IMR-90 (cell line): ENCODE measurements around the gene ROBO1. TPM values are rescaled to one million over a fixed set of nuclear protein-coding genes. Genes with fewer than 3 reads are reported as not detected.

Source experiments
- ATAC-seq: fragments of 200-7000 bp; cut with Tn5 transposase; 2 replicates; pipeline ENCODE4 v1.9.1; 2020; ENCODE audit warnings: low read depth, mild to moderate bottlenecking, moderate library complexity
- BruUV-seq: library from RNA; stranded (reverse); fragments of 400-500 nt; replicated peaks from 2 replicates; lab custom pipeline; 2021; lab: Mats Ljungman, UMichigan
- CTCF ChIA-PET: fragments of 300-600 bp; formaldehyde crosslinking; extraction: SDS; loops from one replicate; lab custom pipeline; 2021; ENCODE audit warnings: antibody characterized with exemption; lab: Yijun Ruan, JAX
- POLR2A ChIA-PET: fragments of 300-600 bp; sonication (Branson Sonifier 250); formaldehyde crosslinking; loops from one replicate; lab custom pipeline; 2022; ENCODE audit warnings: antibody characterized with exemption; ENCODE audit not compliant: unreplicated experiment; lab: Charles Lee
- DNase-seq: peaks from one replicate; pipeline ENCODE4 v3.0.0; 2013
- H2AFZ ChIP-seq: replicated peaks from 2 replicates; pipeline ENCODE3; 2013; ENCODE audit warnings: low read length, mild to moderate bottlenecking; ENCODE audit not compliant: poor library complexity
- H2AK5ac ChIP-seq: 2 replicates; pipeline ENCODE4 v1.6.1; 2013; ENCODE audit warnings: low read depth, low read length, inconsistent platforms
- H2AK9ac ChIP-seq: replicated peaks from 2 replicates; pipeline ENCODE3; 2013; ENCODE audit warnings: mild to moderate bottlenecking, low read depth, low read length, moderate library complexity; ENCODE audit not compliant: poor library complexity
- H2BK120ac ChIP-seq: 2 replicates; pipeline ENCODE4 v1.6.1; 2013; ENCODE audit warnings: low read depth, low read length, inconsistent platforms
- H2BK15ac ChIP-seq: 3 replicates; pipeline ENCODE4 v1.6.1; 2013; ENCODE audit warnings: low read depth, low read length, inconsistent platforms
- H2BK20ac ChIP-seq: 2 replicates; pipeline ENCODE4 v1.6.1; 2013; ENCODE audit warnings: low read depth, mild to moderate bottlenecking, inconsistent platforms, low read length, moderate library complexity
- H2BK5ac ChIP-seq: 2 replicates; pipeline ENCODE4 v1.6.1; 2013; ENCODE audit warnings: mild to moderate bottlenecking, low read depth, low read length, inconsistent platforms; ENCODE audit not compliant: poor library complexity, severe bottlenecking
- H3K14ac ChIP-seq: replicated peaks from 2 replicates; pipeline ENCODE4 v1.6.1; 2013; ENCODE audit warnings: low read depth, low read length, inconsistent platforms
- H3K18ac ChIP-seq: 2 replicates; pipeline ENCODE4 v1.6.1; 2013; ENCODE audit warnings: low read depth, low read length, control low read depth
- H3K23ac ChIP-seq: 2 replicates; pipeline ENCODE4 v1.6.1; 2013; ENCODE audit warnings: low read depth, low read length, inconsistent platforms
- H3K27ac ChIP-seq: 2 replicates; pipeline ENCODE4 v1.5.1; 2013; ENCODE audit warnings: mild to moderate bottlenecking, control low read depth, low read length; ENCODE audit not compliant: insufficient read depth
- H3K27me3 ChIP-seq: 2 replicates; pipeline ENCODE4 v1.6.1; 2013; ENCODE audit warnings: low read length; ENCODE audit not compliant: control insufficient read depth, insufficient read depth
- H3K36me3 ChIP-seq: 2 replicates; pipeline ENCODE4 v1.6.1; 2013; ENCODE audit warnings: low read length, mixed read lengths; ENCODE audit not compliant: control insufficient read depth, insufficient read depth
- H3K4ac ChIP-seq: 2 replicates; pipeline ENCODE4 v1.6.1; 2013; ENCODE audit warnings: low read depth, low read length, inconsistent platforms
- H3K4me1 ChIP-seq: 2 replicates; pipeline ENCODE4 v1.6.1; 2013; ENCODE audit warnings: low read length, mixed read lengths; ENCODE audit not compliant: control insufficient read depth, insufficient read depth
- H3K4me2 ChIP-seq: 2 replicates; pipeline ENCODE4 v1.6.1; 2013; ENCODE audit warnings: low read depth, mild to moderate bottlenecking, control low read depth, low read length, moderate library complexity
- H3K4me3 ChIP-seq: 2 replicates; pipeline ENCODE4 v1.5.1; 2013; ENCODE audit warnings: low read depth, mild to moderate bottlenecking, control low read depth, low read length, moderate library complexity; ENCODE audit not compliant: insufficient read depth
- H3K56ac ChIP-seq: 2 replicates; pipeline ENCODE4 v1.6.1; 2013; ENCODE audit warnings: low read length, inconsistent platforms; ENCODE audit not compliant: insufficient read depth; ENCODE audit errors: extremely low read depth
- H3K79me1 ChIP-seq, 2 experiments: 2 replicates each; pipeline ENCODE4 v1.6.1; 2013; ENCODE audit warnings: low read length in 2 of 2, inconsistent platforms in 1 of 2, low read depth in 1 of 2
- H3K9ac ChIP-seq: 2 replicates; pipeline ENCODE4 v1.6.1; 2013; ENCODE audit warnings: low read depth, low read length, control low read depth
- H3K9me1 ChIP-seq: 2 replicates; pipeline ENCODE4 v1.6.1; 2013; ENCODE audit warnings: low read length, inconsistent platforms; ENCODE audit not compliant: insufficient read depth
- H3K9me3 ChIP-seq: 2 replicates; pipeline ENCODE4 v1.6.1; 2013; ENCODE audit warnings: low read length; ENCODE audit not compliant: control insufficient read depth, insufficient read depth
- H4K20me1 ChIP-seq: 2 replicates; pipeline ENCODE4 v1.6.1; 2013; ENCODE audit warnings: low read length, inconsistent platforms; ENCODE audit not compliant: insufficient read depth
- H4K5ac ChIP-seq: 2 replicates; pipeline ENCODE4 v1.6.1; 2013; ENCODE audit warnings: mild to moderate bottlenecking, low read depth, low read length, control low read depth
- H4K8ac ChIP-seq, 2 experiments: 2 replicates each; pipeline ENCODE4 v1.6.1; 2013; ENCODE audit warnings: low read depth in 2 of 2, low read length in 2 of 2, control low read depth in 1 of 2, inconsistent platforms in 1 of 2
- H4K91ac ChIP-seq: 2 replicates; pipeline ENCODE4 v1.6.1; 2013; ENCODE audit warnings: low read depth, low read length, inconsistent platforms; ENCODE audit not compliant: insufficient read depth
- BHLHE40 ChIP-seq: fragments of 150-350 bp; IDR thresholded peaks from 2 replicates; pipeline ENCODE4 v1.6.1; 2016; ENCODE audit warnings: mild to moderate bottlenecking, low read depth, low read length
- CEBPB ChIP-seq: IDR thresholded peaks from 2 replicates; pipeline ENCODE4 v1.6.1; 2012; ENCODE audit warnings: low read depth, low read length, improper control_type of control experiment
- FOS ChIP-seq: fragments of 150-350 bp; IDR thresholded peaks from 2 replicates; pipeline ENCODE4 v1.6.1; 2016; ENCODE audit warnings: low read depth, low read length
- MAFK ChIP-seq: IDR thresholded peaks from 2 replicates; pipeline ENCODE4 v1.6.1; 2012; ENCODE audit warnings: low read depth, low read length, improper control_type of control experiment
- NFE2L2 ChIP-seq: fragments of 150-350 bp; IDR thresholded peaks from 2 replicates; pipeline ENCODE4 v1.6.1; 2016; ENCODE audit warnings: low read depth, mild to moderate bottlenecking, low read length
- RAD21 ChIP-seq: IDR thresholded peaks from 2 replicates; pipeline ENCODE4 v1.6.1; 2012; ENCODE audit warnings: low read length, improper control_type of control experiment
- SMC3 ChIP-seq: fragments of 150-350 bp; IDR thresholded peaks from 2 replicates; pipeline ENCODE4 v1.6.1; 2016; ENCODE audit warnings: low read depth, mild to moderate bottlenecking, antibody characterized with exemption, low read length, moderate library complexity
- dilution Hi-C: fragments of 300-500 bp; cut with HindIII; formaldehyde crosslinking; loops from one replicate; pipeline ENCODE4 v1.14.3; 2018; ENCODE audit warnings: low sequenced_read_pairs; ENCODE audit not compliant: unreplicated experiment
- in situ Hi-C: fragments of 300-500 bp; cut with MboI; formaldehyde crosslinking; loops from 3 replicates; pipeline ENCODE4 v1.14.3; 2019; ENCODE audit warnings: low sequenced_read_pairs, inconsistent platforms, mixed read lengths
- intact Hi-C: fragments of 100-400 bp; cut with micrococcal nuclease; formaldehyde crosslinking; loops from 2 replicates; pipeline ENCODE4 v1.10.0; 2022
- polyA plus RNA-seq, 3 experiments: library from polyadenylated mRNA; depleted of rRNA; stranded (reverse); fragments of >200 nt; gene quantifications; 2 replicates each; pipeline ENCODE4 v1.2.3, GENCODE V29; 2012; ENCODE audit warnings: low replicate concordance in 1 of 3
- total RNA-seq: library from RNA; depleted of rRNA; stranded (reverse); fragments of >200 nt; gene quantifications from 2 replicates; pipeline ENCODE4 v1.2.3, GENCODE V29; 2012
- TF ChIP-seq, protein P1 (sequence below): fragments of 150-350 bp; IDR thresholded peaks from 2 replicates; pipeline ENCODE4 v1.6.1; 2016; ENCODE audit warnings: low read depth, mild to moderate bottlenecking, low read length, moderate library complexity, borderline replicate concordance

Gene ROBO1
- total and polyA plus RNA-seq, 2 of the 4 experiments (the other 2 are of a cell fraction) = 24.1 to 53.9 TPM

DNA sequence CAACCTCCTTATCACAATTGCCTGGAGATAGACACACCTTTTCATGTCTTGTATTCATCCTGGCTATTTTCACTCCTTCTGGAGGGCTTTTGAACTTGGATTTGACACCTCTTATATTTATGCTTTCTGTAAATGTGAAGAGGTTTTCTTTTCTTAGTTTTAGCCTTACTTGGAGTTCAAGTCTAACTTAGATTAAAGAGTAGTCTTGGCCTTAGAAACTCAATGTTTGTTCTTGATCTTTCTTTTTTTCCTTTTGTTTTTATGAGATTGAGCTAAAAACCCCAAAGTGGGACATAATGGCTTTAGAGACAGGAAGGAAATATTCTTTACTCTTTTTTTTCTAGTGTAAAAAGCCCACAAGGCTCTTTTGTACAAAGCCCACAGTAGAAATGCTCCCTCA is 1054.9 kb downstream of the ROBO1 start:
- no peak overlapping the region for H4K91ac ChIP-seq
- H3K4me1 ChIP-seq = no peaks in the 10 kb centered on the region
- no peak overlapping the region for H4K5ac ChIP-seq
- H3K18ac ChIP-seq = no peak overlapping the region
- H4K20me1 ChIP-seq = no peaks in the 10 kb centered on the region
- H2AK5ac ChIP-seq = no peak overlapping the region
- H3K4ac ChIP-seq = no peak overlapping the region
- no peaks in the 10 kb centered on the region for H3K79me1 ChIP-seq
- no peak overlapping the region for H3K14ac ChIP-seq
- no peaks in the 10 kb centered on the region for H3K9me1 ChIP-seq
- DNase-seq = no peak
- H3K27me3 ChIP-seq = no peaks in the 10 kb centered on the region
- no peak overlapping the region for H2BK120ac ChIP-seq
- 0 out of 2 replicates have a peak, but pooled peaks cover 5% of the 10 kb centered on the region for H3K36me3 ChIP-seq
- no peak overlapping the region for H3K4me2 ChIP-seq
- no peak overlapping the region for H3K9ac ChIP-seq
- no peak overlapping the region for H2BK20ac ChIP-seq
- ATAC-seq = no peak
- H2BK5ac ChIP-seq = no peak overlapping the region
- no peak overlapping the region for H3K23ac ChIP-seq
- TF ChIP-seq FOS = no peak
- no peak for TF ChIP-seq BHLHE40
- no peak for TF ChIP-seq RAD21
- TF ChIP-seq, protein P1, sequence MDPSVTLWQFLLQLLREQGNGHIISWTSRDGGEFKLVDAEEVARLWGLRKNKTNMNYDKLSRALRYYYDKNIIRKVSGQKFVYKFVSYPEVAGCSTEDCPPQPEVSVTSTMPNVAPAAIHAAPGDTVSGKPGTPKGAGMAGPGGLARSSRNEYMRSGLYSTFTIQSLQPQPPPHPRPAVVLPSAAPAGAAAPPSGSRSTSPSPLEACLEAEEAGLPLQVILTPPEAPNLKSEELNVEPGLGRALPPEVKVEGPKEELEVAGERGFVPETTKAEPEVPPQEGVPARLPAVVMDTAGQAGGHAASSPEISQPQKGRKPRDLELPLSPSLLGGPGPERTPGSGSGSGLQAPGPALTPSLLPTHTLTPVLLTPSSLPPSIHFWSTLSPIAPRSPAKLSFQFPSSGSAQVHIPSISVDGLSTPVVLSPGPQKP = no peak
- TF ChIP-seq SMC3 = no peak
- TF ChIP-seq CEBPB = no peak
- no peak for TF ChIP-seq NFE2L2
- TF ChIP-seq MAFK = no peak
- H2AK9ac ChIP-seq = no peak overlapping the region
- in situ Hi-C loops = no loop called here
- no TSS peak for BruUV-seq
- ChIA-PET CTCF (no interaction called here), POLR2A (no interaction called here)
- H3K56ac ChIP-seq = no peak overlapping the region
- H3K9me3 ChIP-seq = no peaks in the 10 kb centered on the region
- no peak overlapping the region for H2AFZ ChIP-seq
- no peak overlapping the region for H3K27ac ChIP-seq
- no peak overlapping the region for H2BK15ac ChIP-seq
- H3K4me3 ChIP-seq = no peak overlapping the region
- intact Hi-C loops = no loop called here
- dilution Hi-C loops = no loop called here
- no peak overlapping the region for H4K8ac ChIP-seq
